ENCODE results near the gene BBS9.

BBS9 gene

DNA sequence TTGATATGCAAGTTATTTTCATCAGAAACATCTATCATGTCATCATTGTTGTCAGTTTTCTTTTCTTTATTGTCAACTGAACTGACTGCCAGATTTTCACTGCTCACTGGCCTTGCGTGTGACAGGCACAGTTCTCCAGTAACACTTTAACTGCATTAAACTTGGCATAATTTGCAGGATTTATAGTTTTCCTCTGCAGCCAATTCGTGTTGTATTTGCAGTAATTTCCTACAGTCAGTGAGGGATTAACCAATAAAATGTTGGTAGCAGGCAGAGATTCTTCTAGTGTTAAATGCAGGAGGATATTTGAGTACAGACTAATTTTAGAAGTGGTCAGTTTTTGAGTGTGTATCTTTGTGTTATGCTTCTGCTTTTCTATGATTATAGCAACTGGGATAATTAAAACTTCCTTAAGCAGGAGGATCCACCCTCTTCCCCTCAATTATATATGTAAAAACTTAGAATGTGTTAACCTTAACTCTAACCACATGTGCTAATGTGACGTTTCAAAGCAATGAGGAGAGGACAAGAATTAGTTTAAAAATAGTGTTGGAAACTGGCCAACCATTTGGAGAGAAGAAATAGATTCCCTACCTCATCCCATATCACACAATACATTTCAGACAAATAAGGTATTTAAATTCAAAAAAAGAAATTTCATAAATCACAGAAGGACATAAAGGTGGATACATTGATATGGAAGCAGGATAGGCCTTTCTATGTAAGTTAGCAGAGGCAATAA lies 410.5 kb downstream of the BBS9 start:
- DNase-seq, result no peak

DNA sequence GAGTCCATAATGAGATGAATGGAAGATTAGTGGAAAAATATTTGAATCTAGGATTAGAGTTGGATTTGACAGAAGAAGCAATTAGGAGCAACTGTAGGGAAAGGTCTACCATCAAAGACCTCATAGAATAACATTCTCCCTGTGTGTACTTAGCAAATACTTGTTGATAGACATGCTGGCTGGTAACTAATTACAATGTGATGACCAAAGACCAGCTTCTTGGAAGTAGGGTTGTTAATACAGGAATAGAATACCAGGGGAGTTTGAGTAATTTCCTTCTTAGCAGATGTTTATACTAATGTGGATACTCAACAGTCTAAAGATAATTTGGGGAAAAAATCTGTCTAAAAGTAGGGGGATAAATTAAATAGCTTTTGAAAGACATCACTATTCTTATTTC lies 418.5 kb downstream of the BBS9 start:
- DNase-seq, result no peak

DNA sequence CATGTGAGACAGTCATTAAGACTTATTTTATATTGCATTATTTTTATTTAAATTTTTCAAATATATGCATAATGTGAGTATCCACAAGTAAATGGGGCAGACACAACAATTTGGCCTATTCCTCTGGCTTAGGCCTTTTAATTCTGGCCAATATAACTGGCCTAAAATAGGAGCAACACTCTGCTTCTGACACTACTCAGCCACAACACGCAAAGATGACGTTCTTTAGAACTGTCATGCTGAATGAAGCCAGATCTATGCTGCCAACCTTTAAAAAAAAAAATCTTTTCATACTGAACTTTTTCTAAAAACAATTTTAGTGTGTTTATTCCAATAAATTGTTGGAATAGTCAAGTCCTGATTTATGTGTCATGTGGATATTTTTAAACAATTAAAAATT lies 421.0 kb downstream of the BBS9 start:
- no peak for DNase-seq

DNA sequence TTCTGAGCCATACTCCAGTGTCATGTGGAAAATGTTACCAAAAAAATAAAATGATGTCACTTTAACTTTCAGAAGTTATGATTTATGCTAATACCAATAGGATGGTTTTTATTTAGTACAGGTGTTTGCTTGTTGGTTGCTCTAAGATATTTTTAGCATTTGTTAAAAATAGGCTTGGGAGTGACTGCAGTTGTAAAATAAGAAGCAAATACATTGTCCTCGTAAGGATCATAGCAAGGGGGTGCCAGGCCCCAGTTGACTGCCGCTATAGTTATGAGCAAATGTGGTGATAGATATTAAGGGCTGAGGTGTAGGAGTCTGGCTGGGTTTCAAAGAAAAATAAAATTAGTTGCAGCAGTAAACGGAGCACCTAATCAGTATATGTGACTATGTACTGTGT lies 421.6 kb downstream of the BBS9 start:
- no peak for DNase-seq

DNA sequence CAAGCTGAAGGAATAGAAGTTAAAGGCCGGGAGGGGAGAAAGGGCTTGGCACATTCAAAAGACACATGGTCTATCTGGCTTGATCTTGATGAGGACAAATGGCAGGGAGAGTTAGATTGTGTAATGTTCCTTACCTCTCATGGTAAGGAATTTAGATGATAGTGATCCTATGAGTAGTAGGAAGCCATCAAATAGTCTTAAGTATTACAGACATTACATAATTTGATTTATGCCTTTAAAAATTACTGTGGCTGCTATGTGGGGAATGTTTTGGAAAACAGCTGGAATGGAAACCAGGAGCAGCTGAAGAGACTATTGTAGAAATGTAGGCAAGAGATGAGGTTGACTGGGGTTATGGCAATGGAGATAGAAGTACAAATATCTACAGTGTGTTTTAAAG lies 424.7 kb downstream of the BBS9 start:
- no peak for DNase-seq

DNA sequence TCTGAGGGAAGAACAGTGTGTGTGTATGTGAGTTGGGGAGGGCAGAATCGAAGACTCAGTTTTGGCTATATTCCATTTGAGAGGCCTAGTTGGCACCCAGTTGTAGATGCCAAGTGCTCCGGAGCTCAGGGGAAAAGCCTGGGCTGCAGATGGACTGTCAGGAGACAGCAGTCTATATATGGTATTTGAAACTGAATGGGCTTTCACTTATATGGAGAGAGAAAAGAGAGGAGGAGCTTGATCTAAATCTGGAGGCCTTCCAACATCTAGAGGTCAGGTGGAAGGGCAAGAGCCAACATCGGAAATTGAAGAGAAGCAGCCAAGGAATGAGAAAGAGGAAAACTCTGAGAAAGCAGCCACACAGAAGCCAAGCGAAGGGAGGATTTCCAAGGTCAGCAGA lies 425.2 kb downstream of the BBS9 start:
- DNase-seq, result no peak

DNA sequence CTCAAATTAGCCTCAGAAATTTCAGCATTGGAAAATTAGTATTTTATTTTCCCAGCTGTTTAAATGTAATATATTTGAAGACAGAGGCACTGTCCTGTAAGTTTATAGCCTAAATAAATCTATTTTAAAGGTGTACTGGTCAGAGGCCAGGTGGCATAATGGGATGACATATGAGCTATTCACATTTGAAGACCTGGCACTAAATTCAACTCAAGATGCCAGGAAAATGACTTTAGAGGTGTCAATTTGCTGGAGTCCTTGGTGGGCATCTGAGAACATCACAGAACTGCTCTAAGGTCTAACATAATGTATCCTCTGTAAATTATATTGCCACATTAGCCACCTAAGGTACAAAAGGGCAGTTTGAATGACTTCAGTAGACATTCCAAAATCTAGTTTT lies 427.1 kb downstream of the BBS9 start:
- no peak for DNase-seq

DNA sequence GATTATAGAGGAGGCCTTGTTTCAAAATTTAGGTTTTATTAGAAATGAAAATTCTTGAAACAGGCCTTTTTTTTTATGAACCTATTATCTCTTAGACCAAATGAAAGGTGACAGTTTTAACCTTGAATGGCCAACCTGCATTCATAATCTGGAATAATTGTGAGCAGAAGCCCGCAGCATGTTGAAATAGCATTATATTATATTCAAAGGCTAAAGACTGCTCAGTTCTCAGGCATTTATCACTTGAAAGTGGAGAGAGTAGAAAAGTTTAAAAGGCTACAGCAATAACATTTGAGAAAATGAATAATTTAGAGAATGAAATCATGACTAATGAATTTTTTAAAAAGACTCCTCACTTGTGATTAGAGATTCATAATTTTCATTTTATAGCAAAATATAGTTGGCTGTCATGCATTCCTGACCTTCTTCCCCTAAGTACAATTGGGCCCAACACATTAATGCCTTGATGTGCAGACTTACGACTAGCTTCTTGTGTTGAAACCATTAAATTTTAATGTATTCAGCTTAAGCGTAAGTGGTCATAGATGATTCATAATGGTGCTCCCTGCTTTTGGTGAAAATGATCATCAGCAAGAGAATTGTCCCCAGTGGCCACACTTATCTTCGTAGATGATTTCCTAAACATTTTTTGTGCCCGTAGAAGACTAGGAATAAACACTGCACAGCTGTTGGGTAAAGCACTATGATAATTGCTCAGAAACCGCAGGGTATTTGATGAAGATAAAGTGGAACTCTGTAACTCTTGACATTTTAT lies 429.4 kb downstream of the BBS9 start:
- DNase-seq, result no peak

DNA sequence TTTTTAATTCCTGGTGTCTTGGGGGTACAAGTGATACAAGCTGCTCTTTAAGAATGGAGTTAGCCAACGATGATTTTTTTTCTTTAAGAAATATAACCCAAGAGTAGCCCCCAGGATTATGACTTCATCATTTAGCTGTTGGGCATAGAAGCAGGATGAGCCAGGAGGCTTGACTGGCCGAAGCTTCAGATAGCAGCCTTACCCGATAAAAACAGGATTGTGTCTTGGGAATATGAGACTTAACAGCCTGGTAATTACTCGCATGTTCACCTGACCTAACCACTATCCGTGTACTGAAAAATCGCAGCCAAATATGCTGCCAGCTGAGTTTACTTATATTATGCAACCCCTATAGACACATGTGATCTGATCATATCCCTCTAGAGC lies 430.0 kb downstream of the BBS9 start:
- no peak for DNase-seq

DNA sequence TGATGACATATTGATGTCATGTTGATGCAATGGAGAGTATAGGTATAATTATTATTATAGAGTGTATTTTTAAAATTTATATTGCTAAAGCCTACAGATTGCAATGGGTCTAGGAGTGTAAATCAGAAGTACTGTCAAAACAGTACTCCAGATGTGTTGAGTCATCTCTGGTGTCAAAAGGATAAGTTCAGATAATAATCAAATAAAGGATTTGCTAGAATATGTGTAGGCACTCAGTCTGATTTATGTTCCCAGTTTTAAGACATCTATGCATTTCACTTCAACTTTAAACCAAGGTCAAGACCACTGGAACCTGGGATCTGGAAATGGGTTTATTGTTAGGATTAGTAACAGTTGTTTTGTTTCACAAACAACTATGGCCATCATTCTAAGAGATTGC lies 433.6 kb downstream of the BBS9 start:
- no peak for DNase-seq

DNA sequence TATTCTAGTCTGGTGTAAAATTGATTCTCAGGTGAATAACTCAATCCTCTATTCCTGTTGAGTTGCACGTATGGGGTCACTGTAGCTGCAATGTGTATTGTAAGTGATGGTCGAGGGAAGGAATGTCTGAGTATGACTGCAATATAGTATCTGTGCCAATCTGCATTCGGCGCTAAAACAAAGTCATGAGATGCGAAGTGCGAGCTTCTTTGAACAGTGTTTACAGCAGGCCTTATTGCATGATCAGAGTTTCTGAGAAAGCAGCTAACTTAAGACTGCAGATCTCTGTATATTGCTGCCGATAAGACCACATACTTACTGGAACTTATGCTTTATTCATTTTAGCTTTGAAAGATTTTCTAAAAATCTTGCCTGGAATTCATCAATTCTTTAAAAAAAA lies 434.3 kb downstream of the BBS9 start:
- DNase-seq, result no peak

DNA sequence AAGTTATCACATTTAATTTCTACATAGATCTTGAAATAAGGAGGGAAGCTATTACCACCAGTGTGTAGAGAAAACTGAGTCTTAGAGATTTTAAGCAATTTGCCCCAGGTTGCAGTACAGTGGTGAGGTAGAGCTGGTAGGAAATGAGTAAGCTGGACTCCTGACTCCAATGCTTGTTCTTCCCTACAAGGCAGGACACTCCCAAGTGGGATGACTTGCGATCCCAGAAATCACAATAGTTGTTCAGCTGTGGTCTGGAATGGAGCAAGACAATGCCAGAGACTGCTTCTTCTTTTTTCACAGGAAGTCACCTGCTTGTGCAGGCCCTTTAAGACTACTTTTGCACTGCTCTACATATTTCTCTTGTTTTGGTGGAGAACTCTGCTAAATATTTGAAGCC lies 448.8 kb downstream of the BBS9 start:
- no peak for DNase-seq

DNA sequence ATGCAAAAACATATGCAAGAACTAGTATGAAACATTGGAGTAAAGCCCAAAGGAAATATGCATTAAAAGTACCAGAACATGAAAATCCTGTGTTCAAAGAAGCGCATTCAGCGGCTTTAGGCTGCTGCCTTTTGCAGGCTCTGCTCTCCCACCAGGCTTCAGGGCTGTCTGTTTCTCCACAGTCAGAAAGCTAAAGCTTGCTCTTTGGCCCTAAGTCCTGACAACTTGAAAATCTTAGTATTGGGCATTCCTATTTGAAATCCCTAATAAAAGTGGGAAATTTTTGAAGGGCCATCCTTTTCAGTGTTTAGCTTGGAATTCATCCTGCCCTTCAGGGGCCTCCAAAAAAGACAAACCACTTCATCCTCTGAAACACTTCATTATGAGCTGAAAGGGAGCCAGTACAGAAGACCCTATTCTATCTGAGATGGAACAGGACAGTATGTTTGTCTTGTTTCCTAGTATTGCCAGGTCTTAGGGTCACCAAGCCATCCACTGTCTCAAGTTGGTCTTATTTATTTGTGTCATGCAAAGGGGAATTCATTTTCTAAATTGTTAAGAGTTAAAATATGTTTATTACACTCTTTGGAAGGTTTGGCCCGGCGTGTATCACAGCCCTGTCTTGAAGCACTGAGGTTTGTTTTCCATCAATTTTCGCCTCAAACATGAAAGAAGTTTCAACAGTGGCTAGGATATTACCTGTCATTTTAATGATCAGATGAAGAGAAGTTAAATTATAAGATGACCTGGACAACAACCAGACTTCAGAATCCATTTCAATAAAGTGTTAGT lies 449.7 kb downstream of the BBS9 start:
- no peak for DNase-seq

DNA sequence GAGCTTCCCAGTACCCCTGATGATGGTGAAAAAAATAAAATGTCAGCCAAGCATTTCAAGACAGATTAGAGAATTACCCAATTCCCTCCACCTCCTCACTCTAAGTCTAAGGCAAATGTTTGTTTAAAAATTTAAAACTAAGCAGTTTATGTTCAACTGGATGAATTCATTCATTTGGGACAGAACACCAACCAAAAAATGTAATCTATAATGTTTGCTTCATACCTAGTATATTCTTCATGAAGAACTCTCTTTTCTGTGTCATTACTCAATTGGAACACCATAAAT lies 450.3 kb downstream of the BBS9 start:
- DNase-seq, result no peak

DNA sequence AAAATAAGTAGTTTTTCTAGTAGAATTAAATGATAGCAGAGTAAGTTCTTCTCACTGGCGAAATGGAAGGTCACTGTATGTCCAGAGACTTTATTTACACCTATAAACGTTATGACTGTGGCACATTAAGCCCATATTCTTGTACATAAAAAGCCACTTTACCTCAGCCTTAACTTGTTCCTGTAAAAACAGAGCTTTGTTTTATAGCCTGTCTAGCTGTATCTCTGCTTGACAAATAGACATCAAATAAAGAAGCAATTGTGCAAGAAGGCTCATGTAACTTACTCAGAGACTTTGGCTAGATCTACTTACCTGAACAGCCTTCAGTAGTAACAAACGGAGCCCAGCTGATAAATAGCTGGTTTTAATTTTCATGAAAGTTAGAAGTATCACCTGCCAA lies 451.9 kb downstream of the BBS9 start:
- no peak for DNase-seq

DNA sequence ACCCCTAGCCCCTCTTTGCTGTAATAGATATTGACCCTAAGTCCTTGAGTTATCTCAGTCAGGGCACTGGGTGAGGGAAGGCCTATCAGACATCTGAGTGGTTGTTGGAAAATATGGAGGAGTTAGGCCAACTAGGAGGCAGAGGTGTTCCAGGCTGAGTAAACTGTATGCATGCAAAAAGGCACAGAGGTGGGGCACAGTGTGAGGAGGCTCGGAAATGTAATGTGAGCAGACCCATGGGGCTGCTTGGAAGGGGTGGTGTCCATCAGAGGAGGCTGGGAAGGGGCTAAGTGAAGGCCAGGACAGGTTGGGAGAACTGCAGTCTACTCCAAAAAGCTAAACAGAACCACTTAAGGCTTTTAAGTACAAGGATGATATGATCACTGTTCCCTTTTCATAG lies 452.7 kb downstream of the BBS9 start:
- DNase-seq, result no peak

DNA sequence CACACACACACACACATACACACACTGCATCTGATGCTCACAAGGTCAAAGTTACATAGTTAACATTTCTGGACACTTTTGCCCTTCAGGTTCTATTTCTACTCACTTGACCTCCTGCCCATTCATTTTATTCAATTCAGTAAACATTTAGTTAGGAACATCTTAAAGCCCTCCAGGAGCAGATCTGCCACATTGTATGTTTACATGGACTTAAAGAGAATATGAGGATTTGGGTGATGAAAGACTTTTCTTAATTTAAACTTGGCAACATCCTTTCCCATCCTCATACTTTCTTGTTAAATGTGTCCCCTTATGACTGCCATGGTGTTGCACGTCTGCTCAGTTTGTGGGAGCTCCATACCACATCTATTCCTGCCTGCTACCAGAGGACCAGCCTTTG lies 453.2 kb downstream of the BBS9 start:
- DNase-seq, result no peak

DNA sequence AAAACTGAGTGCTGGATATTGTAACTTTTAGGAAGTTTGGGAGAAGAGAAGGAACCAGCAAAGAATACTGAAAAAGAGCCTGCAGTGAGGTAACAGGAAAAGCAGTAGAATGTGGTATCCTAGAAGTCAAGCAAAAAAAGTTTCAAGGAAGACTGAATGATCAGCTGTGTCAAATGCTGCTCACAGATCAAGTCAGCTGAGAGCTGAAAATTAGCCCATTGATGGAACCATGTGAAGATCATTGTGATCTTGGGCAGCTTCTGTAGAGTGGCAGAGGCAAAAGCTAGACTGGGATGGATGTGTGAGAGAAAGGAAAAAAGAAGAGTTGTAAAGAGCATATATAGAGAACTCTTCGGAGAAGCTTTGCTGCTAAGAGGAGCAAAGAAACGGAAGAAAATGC lies 460.5 kb downstream of the BBS9 start:
- DNase-seq, result no peak

DNA sequence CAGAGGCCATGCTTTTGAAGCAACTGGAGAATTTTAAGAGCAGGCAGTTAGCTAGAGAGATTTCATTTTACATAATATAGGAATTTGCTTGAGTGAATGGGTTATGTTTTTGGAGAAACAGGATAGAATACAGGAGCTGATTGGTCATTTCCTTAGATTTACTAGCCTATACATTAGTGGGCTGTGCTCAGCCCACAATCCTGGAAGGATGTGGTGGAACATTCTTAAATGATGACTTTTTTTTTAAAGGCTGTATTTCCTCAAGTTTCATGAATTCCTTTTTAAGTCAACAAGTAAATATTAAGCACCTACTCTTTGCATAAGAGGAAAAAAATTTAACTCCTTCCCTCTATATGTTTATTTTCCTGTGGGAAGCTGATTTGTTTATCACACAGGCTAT lies 461.6 kb downstream of the BBS9 start:
- DNase-seq, result no peak

DNA sequence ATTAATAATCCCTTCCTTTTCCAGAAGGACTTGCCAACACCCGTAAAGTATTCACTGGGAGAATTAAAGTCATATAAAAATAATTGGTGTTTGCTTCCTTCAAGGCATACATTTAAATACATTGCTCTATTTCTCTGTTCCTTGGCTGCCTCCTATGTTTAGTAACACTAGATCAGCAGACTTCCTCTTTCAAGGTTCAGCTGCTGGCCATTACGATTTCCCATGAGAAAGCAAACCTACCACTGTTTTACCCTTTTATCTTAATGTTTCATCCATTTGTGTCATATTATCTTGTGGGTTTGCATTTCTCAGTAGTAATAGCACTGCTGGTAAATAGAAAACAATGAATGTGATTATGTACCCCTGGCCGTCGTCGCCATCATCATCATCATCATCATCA lies 462.1 kb downstream of the BBS9 start:
- DNase-seq, result no peak

DNA sequence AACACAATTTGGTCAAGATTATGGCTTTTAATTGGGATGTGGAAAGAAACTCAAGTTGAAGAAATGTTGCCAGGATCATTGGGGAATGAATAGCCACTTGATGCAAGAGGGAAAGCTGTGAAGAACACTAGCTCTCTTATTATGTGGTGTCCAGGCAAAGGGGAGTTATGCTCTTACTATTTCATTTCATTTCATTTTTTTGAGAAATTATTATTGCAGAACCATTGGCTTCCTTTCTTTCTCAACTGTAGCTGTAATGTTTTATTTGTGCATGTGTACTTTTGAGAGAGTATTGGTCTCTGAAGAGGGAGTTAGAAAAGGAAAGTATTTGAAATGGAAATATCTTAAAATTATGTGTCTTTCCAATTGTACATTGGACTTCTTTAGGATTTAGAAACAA lies 463.4 kb downstream of the BBS9 start:
- DNase-seq, result no peak

DNA sequence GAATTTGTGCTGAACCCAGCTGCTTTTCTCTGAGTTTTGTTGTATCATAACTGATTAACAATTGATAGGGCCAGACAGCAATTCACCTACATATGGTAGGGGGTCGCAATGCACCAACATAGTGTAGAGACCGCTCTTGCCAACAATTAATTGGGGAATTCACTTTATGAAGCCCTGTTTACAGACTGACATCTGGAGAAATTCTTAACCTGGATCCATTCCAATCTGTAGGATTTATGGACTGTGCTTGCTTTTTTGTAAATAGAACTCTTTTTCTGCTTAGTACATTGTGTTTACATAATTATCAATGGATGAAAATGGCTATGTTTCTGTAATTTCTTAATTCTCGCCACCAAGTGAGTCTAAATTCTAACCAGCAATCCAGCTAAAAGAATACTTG lies 464.2 kb downstream of the BBS9 start:
- DNase-seq, result no peak

DNA sequence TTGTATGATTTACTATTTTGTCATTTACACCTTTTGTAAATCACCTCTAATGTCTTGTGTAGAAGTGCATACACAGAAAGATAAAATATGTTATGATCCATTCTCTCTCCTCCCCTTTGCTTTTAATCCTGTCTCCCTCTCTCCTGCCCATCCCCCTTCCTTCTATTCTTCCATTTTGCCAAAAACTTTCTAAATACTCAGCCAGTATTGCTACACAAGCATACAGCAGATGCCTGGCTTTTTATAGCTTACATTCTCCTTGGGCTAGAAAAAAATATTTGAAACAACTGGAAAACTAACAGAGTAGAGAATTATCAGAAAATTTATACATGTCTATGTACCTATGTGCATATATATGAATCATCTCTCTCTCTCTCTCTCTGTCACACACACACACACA lies 467.3 kb downstream of the BBS9 start:
- DNase-seq, result no peak
